ENCODE results near the gene TBC1D16. TPM values are rescaled to one million over a fixed set of nuclear protein-coding genes. Genes with fewer than 3 reads are reported as not detected.

Gene TBC1D16
- total RNA-seq, 4 donors from 2014 or later: 26.5 to 44.3 (median 36.3) TPM

DNA sequence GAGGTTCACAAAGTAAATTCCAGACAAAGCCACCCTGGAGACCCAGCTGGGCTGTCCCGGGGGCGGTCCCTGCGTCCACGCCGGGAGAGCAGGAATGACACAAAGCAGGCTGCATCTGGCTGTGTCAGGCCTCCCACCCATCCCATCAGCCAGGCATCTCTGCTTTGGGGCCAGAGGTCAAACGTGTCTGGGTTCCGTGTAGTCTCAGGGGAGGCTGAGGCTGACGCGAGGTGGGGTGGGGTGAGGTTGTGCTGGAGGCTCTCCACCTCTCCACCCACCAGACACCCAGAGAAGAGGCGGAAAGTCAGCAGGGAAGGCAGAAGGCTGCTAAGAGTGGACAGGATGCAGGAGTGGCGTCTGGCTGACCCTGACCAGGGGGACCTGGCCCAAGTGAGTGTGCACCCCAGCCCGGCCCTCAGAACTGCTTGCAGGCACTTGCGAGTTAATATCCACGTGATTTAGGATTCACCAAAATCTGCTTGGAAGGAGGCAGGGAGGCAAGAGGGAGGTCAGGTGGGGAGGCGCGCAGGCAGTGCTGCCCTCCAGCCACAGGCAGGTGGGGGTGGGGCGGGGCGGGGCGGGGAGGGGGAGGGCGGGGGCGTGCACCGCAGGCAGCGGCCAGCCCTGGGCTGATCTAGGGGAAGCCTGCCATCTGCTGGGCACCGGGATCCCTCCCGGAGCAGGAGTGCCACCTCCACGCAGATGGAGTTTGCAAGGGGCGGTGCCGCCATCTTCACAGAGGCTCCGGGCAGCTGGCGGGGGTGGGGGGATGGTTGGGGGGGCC is 44.3 kb downstream of the TBC1D16 start:
- Histone ChIP-seq H3K36me3 (no peaks in the 10 kb centered on the region), H3K27ac (peak overlapping the region in 1 of 4 donors; percentile 46), H3K4me3 (peak overlapping the region; percentile 23 to 50), H3K27me3 (no peaks in the 10 kb centered on the region), H3K4me1 (peaks cover 0 to 60% (median 21%) of the 10 kb centered on the region in 3 donors), H3K9me3 (no peaks in the 10 kb centered on the region)
- ATAC-seq: peak; percentile 75
- no peak for TF ChIP-seq POLR2AphosphoS5 (IDR thresholded peaks at IDR 0.05)
- TF ChIP-seq, protein P1, sequence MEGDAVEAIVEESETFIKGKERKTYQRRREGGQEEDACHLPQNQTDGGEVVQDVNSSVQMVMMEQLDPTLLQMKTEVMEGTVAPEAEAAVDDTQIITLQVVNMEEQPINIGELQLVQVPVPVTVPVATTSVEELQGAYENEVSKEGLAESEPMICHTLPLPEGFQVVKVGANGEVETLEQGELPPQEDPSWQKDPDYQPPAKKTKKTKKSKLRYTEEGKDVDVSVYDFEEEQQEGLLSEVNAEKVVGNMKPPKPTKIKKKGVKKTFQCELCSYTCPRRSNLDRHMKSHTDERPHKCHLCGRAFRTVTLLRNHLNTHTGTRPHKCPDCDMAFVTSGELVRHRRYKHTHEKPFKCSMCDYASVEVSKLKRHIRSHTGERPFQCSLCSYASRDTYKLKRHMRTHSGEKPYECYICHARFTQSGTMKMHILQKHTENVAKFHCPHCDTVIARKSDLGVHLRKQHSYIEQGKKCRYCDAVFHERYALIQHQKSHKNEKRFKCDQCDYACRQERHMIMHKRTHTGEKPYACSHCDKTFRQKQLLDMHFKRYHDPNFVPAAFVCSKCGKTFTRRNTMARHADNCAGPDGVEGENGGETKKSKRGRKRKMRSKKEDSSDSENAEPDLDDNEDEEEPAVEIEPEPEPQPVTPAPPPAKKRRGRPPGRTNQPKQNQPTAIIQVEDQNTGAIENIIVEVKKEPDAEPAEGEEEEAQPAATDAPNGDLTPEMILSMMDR (IDR thresholded peaks at IDR 0.05): peak in 3 of 4 experiments; percentile 28 to 86 (median 30)
- WGBS, 2 donors (ENCODE audit: low coverage in 1 of 2): 61% methylated on average over 5 of the region's 30 CpGs; no CpG with 5 or more reads in 1 of the 2 donors

DNA sequence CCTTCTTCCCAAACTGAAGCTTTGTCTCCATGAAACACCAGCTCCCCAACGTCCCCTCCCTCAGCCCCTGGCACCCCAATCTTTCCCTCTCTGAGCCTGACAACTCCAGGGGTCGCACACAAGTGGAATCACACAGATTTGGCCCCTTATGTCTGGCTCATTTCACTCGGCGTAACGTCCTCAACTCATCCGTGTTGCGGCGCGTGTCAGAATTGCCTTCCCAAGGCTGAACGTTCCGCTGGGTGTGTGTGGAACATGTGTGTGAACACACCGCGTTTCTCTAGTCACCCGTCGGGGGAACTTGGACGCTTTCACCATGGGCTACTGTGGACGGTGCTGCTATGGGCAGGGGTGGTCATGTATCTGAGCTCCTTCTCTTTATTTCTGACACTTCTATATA is 45.0 kb downstream of the TBC1D16 start:
- no peak for ATAC-seq
- H3K4me3 ChIP-seq: no peak overlapping the region
- TF ChIP-seq EP300 (IDR thresholded peaks at IDR 0.05) (no peak), POLR2AphosphoS5 (IDR thresholded peaks at IDR 0.05) (no peak)
- TF ChIP-seq, protein P1 (IDR thresholded peaks at IDR 0.05): no peak
- H3K27me3 ChIP-seq: no peaks in the 10 kb centered on the region
- 60 to 83% methylated on average over 1 to 11 of the region's 17 CpGs for WGBS, 2 donors (ENCODE audit: low coverage in 1 of 2)
- no peaks in the 10 kb centered on the region for H3K9me3 ChIP-seq
- H3K4me1 ChIP-seq: peaks cover 0 to 60% (median 21%) of the 10 kb centered on the region in 3 donors
- no peak overlapping the region for H3K27ac ChIP-seq
- no peaks in the 10 kb centered on the region for H3K36me3 ChIP-seq

DNA sequence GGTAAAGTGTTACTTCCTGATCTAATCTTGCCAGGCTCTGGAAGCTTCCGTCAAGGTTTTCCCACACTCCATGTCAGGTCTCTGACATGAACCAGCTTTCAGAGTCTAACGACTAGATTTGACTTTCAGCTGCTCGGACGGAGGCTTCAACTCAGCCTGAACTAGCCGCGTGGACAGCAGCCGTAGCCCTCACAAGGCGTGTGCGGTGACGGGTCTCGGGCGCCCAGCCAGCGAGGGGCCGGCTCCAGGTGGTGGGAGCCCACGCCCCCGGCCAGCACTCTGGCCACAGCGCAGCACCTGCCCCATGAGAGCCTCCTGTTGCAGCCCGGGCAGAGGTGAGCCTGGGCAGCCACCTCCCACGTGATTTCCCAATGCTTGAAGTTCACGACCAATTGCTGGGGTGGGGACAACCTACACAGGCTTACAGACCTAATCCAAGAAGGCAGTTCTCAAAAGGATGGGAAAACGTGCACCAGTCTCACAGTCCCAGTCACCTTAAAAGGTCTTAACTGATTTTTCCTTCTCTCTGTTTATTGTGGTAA is 45.5 kb downstream of the TBC1D16 start:
- no peak for ATAC-seq
- TF ChIP-seq POLR2A (IDR thresholded peaks at IDR 0.05) (no peak), EP300 (IDR thresholded peaks at IDR 0.05) (no peak), POLR2AphosphoS5 (IDR thresholded peaks at IDR 0.05) (no peak)
- TF ChIP-seq, protein P1 (IDR thresholded peaks at IDR 0.05): no peak
- 41% methylated on average over 4 of the region's 21 CpGs; no CpG with 5 or more reads in 1 of the 2 donors for WGBS, 2 donors (ENCODE audit: low coverage in 1 of 2)
- Histone ChIP-seq H3K4me3 (no peak overlapping the region), H3K27me3 (no peaks in the 10 kb centered on the region), H3K9me3 (no peaks in the 10 kb centered on the region), H3K4me1 (peaks cover 0 to 60% (median 21%) of the 10 kb centered on the region in 3 donors), H3K27ac (no peak overlapping the region), H3K36me3 (no peaks in the 10 kb centered on the region)

DNA sequence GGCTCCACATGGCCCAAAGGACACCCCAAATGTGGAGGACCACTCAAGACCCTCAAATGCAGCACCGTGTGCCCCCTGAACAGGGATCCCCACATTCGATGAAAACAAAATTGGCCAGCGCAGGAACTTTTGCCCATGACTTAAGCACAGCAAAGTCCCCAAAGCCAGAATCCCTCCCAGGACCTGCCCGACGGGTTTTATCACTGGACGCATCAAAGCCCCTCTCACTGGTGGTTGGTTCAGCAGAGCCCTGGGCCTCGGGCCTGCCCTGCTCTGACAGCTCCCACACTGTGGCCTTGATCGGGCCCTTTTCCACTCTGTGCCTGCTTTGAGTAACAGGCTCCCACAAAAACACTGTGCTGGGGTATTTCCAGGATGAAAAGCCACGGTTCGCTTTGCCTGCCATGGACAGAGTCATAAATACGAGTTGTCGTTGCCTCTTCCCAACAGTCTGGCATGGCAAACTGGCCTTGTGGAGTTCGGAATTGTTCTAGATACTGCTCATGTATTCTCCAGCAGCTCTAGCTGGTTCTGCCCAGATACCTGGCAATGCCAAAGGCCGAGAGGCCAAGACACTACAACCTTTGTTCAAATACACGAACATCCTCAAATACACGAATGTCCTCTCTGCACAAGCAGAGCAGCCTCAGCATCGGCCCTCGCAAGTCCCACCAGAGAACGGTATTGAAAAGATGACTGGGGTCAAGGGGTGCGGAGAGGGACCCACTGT is 46.4 kb downstream of the TBC1D16 start:
- Histone ChIP-seq H3K4me1 (peaks cover 0 to 60% (median 21%) of the 10 kb centered on the region in 3 donors), H3K27me3 (no peaks in the 10 kb centered on the region), H3K9me3 (no peaks in the 10 kb centered on the region), H3K27ac (no peak overlapping the region), H3K4me3 (no peak overlapping the region), H3K36me3 (no peaks in the 10 kb centered on the region)
- no peak for ATAC-seq
- 100% methylated on average over 2 of the region's 20 CpGs; no CpG with 5 or more reads in 1 of the 2 donors for WGBS, 2 donors (ENCODE audit: low coverage in 1 of 2)
- no peak for TF ChIP-seq POLR2AphosphoS5 (IDR thresholded peaks at IDR 0.05)
- TF ChIP-seq EP300 (IDR thresholded peaks at IDR 0.05): no peak
- no peak for TF ChIP-seq POLR2A (IDR thresholded peaks at IDR 0.05)
- TF ChIP-seq, protein P1 (IDR thresholded peaks at IDR 0.05): no peak

All from gastroesophageal sphincter (tissue), 4 donors.